ENCODE results near the gene TCFL5. TPM values are rescaled to one million over a fixed set of nuclear protein-coding genes. Genes with fewer than 3 reads are reported as not detected.
"Not testable (repeated sequence)": the region's sequence is repeated elsewhere in the genome, so short reads cannot be mapped to it uniquely, and the experiment has no call there.

Gene TCFL5
- total and polyA plus RNA-seq, 2 donors from 2014 or later, result 6.1 to 11.5 TPM

DNA sequence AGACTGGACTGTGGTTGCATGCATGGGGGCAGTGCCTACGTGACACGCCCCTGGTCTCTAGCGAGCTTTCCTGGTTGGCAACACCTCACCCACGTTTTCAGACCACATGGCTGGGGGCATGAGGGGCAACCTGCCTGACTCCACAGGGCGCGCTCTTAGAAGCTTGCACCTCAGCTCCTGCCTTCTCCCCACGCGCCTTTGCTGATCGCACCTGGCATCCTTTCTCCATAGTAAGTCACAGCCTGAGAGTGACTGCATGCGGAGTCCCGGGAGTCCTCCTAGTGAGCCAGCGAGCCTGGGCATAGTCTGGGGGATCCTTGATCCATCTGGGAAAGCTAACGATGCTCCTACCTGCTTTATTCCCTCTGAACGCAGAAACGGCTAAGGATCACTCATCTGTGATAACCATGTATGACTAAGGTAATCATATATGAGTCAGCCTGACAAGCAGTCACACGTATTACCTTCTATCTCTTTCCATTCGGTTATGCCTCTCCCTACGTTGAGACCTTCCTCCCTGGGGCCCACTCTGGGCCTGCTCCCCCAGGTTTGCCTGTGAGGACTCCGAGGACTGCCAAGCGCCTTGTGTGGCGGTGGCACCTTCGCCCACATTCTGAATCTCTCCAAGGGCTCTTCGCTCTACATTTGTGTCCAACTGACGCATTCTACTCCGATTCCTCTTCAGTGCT is 4.5 kb downstream of the TCFL5 start:
- FAIRE-seq (no peak), DNase-seq (no peak)
- peaks cover 0 to 6% (median 6%) of the 10 kb centered on the region in 3 donors for H3K36me3 ChIP-seq (ENCODE audit: control insufficient read depth in 2 of 3, insufficient read depth in 3 of 3, low read length in 3 of 3)
- no peak overlapping the region for H3K4me3 ChIP-seq (ENCODE audit: low read length in 3 of 3)
- TF ChIP-seq, protein P1, sequence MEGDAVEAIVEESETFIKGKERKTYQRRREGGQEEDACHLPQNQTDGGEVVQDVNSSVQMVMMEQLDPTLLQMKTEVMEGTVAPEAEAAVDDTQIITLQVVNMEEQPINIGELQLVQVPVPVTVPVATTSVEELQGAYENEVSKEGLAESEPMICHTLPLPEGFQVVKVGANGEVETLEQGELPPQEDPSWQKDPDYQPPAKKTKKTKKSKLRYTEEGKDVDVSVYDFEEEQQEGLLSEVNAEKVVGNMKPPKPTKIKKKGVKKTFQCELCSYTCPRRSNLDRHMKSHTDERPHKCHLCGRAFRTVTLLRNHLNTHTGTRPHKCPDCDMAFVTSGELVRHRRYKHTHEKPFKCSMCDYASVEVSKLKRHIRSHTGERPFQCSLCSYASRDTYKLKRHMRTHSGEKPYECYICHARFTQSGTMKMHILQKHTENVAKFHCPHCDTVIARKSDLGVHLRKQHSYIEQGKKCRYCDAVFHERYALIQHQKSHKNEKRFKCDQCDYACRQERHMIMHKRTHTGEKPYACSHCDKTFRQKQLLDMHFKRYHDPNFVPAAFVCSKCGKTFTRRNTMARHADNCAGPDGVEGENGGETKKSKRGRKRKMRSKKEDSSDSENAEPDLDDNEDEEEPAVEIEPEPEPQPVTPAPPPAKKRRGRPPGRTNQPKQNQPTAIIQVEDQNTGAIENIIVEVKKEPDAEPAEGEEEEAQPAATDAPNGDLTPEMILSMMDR (IDR thresholded peaks at IDR 0.05; ENCODE audit: borderline replicate concordance, extremely low read depth, insufficient read depth), result no peak
- H3K27ac ChIP-seq (ENCODE audit: low read depth in 2 of 2, low read length in 2 of 2), result no peak overlapping the region
- H3K9ac ChIP-seq (ENCODE audit: low read length in 3 of 3), result no peak overlapping the region
- no peaks in the 10 kb centered on the region for H3K9me3 ChIP-seq (ENCODE audit: control insufficient read depth in 2 of 3, insufficient read depth in 1 of 3, low read length in 3 of 3)
- no peaks in the 10 kb centered on the region for H3K27me3 ChIP-seq (ENCODE audit: control insufficient read depth, insufficient read depth, low read length)
- intact Hi-C loops (cut with DNase I), result no loop called here
- H3K4me1 ChIP-seq (ENCODE audit: control insufficient read depth in 2 of 3, insufficient read depth in 2 of 3, low read depth in 1 of 3, low read length in 3 of 3), result peaks cover 0 to 8% (median 0%) of the 10 kb centered on the region in 3 donors

DNA sequence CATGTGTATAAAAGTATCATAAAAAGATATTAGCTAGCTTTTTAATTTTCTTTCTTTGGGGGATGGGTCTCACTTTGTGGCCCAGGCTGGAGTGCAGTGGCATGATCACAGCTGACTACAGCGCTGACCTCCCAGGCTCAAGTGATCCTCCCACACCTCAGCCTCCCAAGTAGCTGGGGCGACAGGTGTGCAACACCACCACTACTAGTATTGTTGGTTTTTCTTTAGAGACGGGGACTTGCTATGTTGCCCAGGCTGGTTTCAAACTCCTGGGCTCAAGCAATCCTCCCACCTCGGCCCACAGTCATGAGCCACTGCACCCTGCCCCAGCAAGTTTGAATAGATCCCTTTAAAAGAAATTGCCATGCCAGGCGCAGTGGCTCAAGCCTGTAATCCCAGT is 6.5 kb downstream of the TCFL5 start:
- intact Hi-C loops (cut with DNase I), result no loop called here
- TF ChIP-seq, protein P1 (IDR thresholded peaks at IDR 0.05; ENCODE audit: borderline replicate concordance, extremely low read depth, insufficient read depth), result no peak
- H3K36me3 ChIP-seq (ENCODE audit: control insufficient read depth in 2 of 3, insufficient read depth in 3 of 3, low read length in 3 of 3), result peaks cover 0 to 6% (median 6%) of the 10 kb centered on the region in 3 donors
- peaks cover 0 to 4% (median 0%) of the 10 kb centered on the region in 3 donors for H3K4me1 ChIP-seq (ENCODE audit: control insufficient read depth in 2 of 3, insufficient read depth in 2 of 3, low read depth in 1 of 3, low read length in 3 of 3)
- DNase-seq (no peak), FAIRE-seq (no peak)
- H3K9me3 ChIP-seq (ENCODE audit: control insufficient read depth in 2 of 3, insufficient read depth in 1 of 3, low read length in 3 of 3), result no peaks in the 10 kb centered on the region
- H3K4me3 ChIP-seq (ENCODE audit: low read length in 3 of 3), result no peak overlapping the region
- no peak overlapping the region for H3K9ac ChIP-seq (ENCODE audit: low read length in 3 of 3)
- H3K27me3 ChIP-seq (ENCODE audit: control insufficient read depth, insufficient read depth, low read length), result no peaks in the 10 kb centered on the region
- H3K27ac ChIP-seq (ENCODE audit: low read depth in 2 of 2, low read length in 2 of 2), result no peak overlapping the region

DNA sequence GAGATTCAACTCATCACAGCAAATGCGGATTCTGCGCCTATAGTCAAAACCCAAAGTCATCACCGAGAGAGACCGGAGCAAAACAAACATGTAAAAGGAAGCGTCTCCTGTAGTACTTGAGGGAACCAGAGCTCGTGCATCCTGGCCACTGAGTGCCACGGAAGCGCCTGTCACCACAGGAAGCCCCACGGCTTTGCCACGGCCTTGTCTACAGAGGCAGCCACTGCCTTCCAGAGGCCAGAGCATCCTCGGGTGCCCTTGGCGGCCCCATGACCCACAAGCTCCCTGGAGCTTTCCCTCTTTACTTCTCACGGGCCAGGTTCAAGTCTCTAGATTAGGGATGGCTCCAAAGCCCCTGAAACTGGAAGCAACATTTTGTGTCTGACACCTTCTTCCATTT is 7.5 kb downstream of the TCFL5 start:
- Histone ChIP-seq H3K9me3 (ENCODE audit: control insufficient read depth in 2 of 3, insufficient read depth in 1 of 3, low read length in 3 of 3) (no peaks in the 10 kb centered on the region), H3K4me1 (ENCODE audit: control insufficient read depth in 2 of 3, insufficient read depth in 2 of 3, low read depth in 1 of 3, low read length in 3 of 3) (no peaks in the 10 kb centered on the region), H3K36me3 (ENCODE audit: control insufficient read depth in 2 of 3, insufficient read depth in 3 of 3, low read length in 3 of 3) (peaks cover 0 to 6% (median 6%) of the 10 kb centered on the region in 3 donors), H3K4me3 (ENCODE audit: low read length in 3 of 3) (no peak overlapping the region), H3K27me3 (ENCODE audit: control insufficient read depth, insufficient read depth, low read length) (no peaks in the 10 kb centered on the region), H3K27ac (ENCODE audit: low read depth in 2 of 2, low read length in 2 of 2) (no peak overlapping the region), H3K9ac (ENCODE audit: low read length in 3 of 3) (no peak overlapping the region)
- no peak for FAIRE-seq
- TF ChIP-seq, protein P1 (IDR thresholded peaks at IDR 0.05; ENCODE audit: borderline replicate concordance, extremely low read depth, insufficient read depth), result no peak
- DNase-seq, result no peak
- intact Hi-C loops (cut with DNase I), result no loop called here

DNA sequence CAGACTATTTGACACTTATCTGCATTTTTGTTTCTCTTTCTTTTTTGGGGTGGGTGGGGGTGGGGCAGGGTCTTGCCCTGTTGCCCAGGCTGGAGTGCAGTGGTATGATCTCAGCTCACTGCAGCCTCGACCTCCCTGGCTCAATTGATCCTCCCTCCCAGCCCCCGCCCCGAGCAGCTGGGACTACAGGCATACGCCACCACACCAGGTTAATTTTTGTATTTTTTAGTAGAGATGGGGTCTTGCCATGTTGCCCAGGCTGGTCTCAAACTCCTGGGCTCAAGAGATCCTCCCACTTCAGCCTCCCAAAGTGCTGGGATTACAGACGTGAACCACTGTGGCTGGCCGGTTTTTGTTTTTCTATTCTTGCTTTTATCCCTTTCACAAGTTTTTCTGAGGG is 8.3 kb downstream of the TCFL5 start:
- H3K27ac ChIP-seq (ENCODE audit: low read depth in 2 of 2, low read length in 2 of 2); H3K9ac ChIP-seq (ENCODE audit: low read length in 3 of 3); FAIRE-seq; H3K4me3 ChIP-seq (ENCODE audit: low read length in 3 of 3); H3K27me3 ChIP-seq (ENCODE audit: control insufficient read depth, insufficient read depth, low read length); DNase-seq; H3K36me3 ChIP-seq (ENCODE audit: control insufficient read depth in 2 of 3, insufficient read depth in 3 of 3, low read length in 3 of 3); H3K9me3 ChIP-seq (ENCODE audit: control insufficient read depth in 2 of 3, insufficient read depth in 1 of 3, low read length in 3 of 3); H3K4me1 ChIP-seq (ENCODE audit: control insufficient read depth in 2 of 3, insufficient read depth in 2 of 3, low read depth in 1 of 3, low read length in 3 of 3); intact Hi-C loops (cut with DNase I): not testable (repeated sequence)
